A549 (cell line): ENCODE results near the gene ZRANB3. TPM values are rescaled to one million over a fixed set of nuclear protein-coding genes. Genes with fewer than 3 reads are reported as not detected.

Experiments
- ATAC-seq, 2 experiments: fragments of 200-7000 bp in 1 of 2; fragments of >200 bp in 1 of 2; cut with Nextera tagmentation in 1 of 2; cut with Tn5 transposase in 1 of 2; 3 replicates each; pipeline versions ENCODE4 v1.8.0 to v1.9.1; 2018 to 2020; ENCODE audit warnings: mild to moderate bottlenecking in 1 of 2, moderate library complexity in 1 of 2
- CTCF ChIA-PET: fragments of 300-600 bp; sonication (Branson Sonifier 250); formaldehyde crosslinking; extraction: SDS; loops from one replicate; lab custom pipeline; 2021; ENCODE audit warnings: antibody characterized with exemption, inconsistent platforms; lab: Yijun Ruan, JAX
- POLR2A ChIA-PET: fragments of 350-600 bp; formaldehyde crosslinking; extraction: SDS; loops from one replicate; lab custom pipeline; 2021; ENCODE audit warnings: antibody characterized with exemption, inconsistent platforms; lab: Yijun Ruan, JAX
- DNase-seq, 2 experiments: peaks; one replicate each; pipeline versions ENCODE4 v3.0.0 to v3.0.0-alpha.2; 2011 to 2016; ENCODE audit warnings: low read depth in 1 of 2, low spot score in 1 of 2
- FAIRE-seq: peaks from 2 replicates; lab custom pipeline; 2011; peaks lifted over from hg19 to GRCh38; lab: Jason Lieb, UNC
- H3K27ac ChIP-seq, 2 experiments: fragments of >200 bp; sonication (Bioruptor Twin); formaldehyde crosslinking; 3 replicates each; pipeline ENCODE4 v1.5.1; 2016 to 2017
- H3K4me1 ChIP-seq: fragments of >200 bp; sonication (Bioruptor Twin); formaldehyde crosslinking; 3 replicates; pipeline ENCODE4 v1.6.1; 2016
- H3K4me2 ChIP-seq: fragments of >200 bp; sonication (Bioruptor Twin); formaldehyde crosslinking; 3 replicates; pipeline ENCODE4 v1.6.1; 2016
- H3K4me3 ChIP-seq: fragments of >200 bp; sonication (Bioruptor Twin); formaldehyde crosslinking; 3 replicates; pipeline ENCODE4 v1.5.1; 2016
- H3K9me3 ChIP-seq: fragments of >200 bp; sonication (Bioruptor Twin); formaldehyde crosslinking; 3 replicates; pipeline ENCODE4 v1.6.1; 2016
- BCL3 ChIP-seq: fragments of >200 bp; sonication (Bioruptor Twin); formaldehyde crosslinking; IDR thresholded peaks from 3 replicates; pipeline ENCODE4 v1.6.1; 2016
- CBX8 ChIP-seq: fragments of 200-600 bp; sonication (generic); IDR thresholded peaks from 2 replicates; pipeline ENCODE4 v1.6.1; 2016
- CHD2 ChIP-seq: fragments of 150-350 bp; IDR thresholded peaks from 2 replicates; pipeline ENCODE4 v1.6.1; 2014; ENCODE audit warnings: low read length; ENCODE audit not compliant: partially characterized antibody
- CTCF ChIP-seq: fragments of >200 bp; sonication (Bioruptor Twin); formaldehyde crosslinking; IDR thresholded peaks from 3 replicates; pipeline ENCODE4 v1.5.1; 2016
- EHF ChIP-seq: fragments of 250-450 bp; sonication (Bioruptor Pico); IDR thresholded peaks from 2 replicates; pipeline ENCODE4 v1.5.0; 2020; ENCODE audit warnings: mild to moderate bottlenecking
- EHMT2 ChIP-seq: fragments of 200-600 bp; sonication (generic); IDR thresholded peaks from 2 replicates; pipeline ENCODE4 v1.6.1; 2016; ENCODE audit warnings: antibody characterized with exemption, low read depth, mild to moderate bottlenecking, moderate library complexity
- ELK1 ChIP-seq: fragments of 150-350 bp; IDR thresholded peaks from 2 replicates; pipeline ENCODE4 v1.6.1; 2014; ENCODE audit warnings: low read depth, mild to moderate bottlenecking, low read length
- EP300 ChIP-seq, 2 experiments: fragments of >200 bp; sonication (Bioruptor Twin); formaldehyde crosslinking; IDR thresholded peaks; 2 replicates in 1 of 2; 3 replicates in 1 of 2; pipeline ENCODE4 v1.6.1; 2016 to 2017
- ESRRA ChIP-seq: fragments of 150-350 bp; IDR thresholded peaks from 2 replicates; pipeline ENCODE4 v1.6.1; 2014; ENCODE audit warnings: mild to moderate bottlenecking, low read length, borderline replicate concordance
- FOSB ChIP-seq: fragments of 250-450 bp; sonication (Bioruptor Pico); IDR thresholded peaks from 2 replicates; pipeline ENCODE4 v1.5.0; 2020; ENCODE audit warnings: mild to moderate bottlenecking, moderate library complexity
- FOSL2 ChIP-seq, 2 experiments: fragments of 450-650 bp in 1 of 2; fragments of >200 bp in 1 of 2; sonication (Bioruptor Twin) in 1 of 2; formaldehyde crosslinking; IDR thresholded peaks; 2 replicates each; pipeline versions ENCODE4 v1.5.0 to v1.6.1; 2016 to 2020; ENCODE audit warnings: mild to moderate bottlenecking in 1 of 2, moderate library complexity in 1 of 2
- FOXS1 ChIP-seq: fragments of 250-450 bp; sonication (Bioruptor Pico); IDR thresholded peaks from 2 replicates; pipeline ENCODE4 v1.5.0; 2020; ENCODE audit warnings: mild to moderate bottlenecking, moderate library complexity
- HDAC2 ChIP-seq: fragments of 200-600 bp; sonication (generic); IDR thresholded peaks from 2 replicates; pipeline ENCODE4 v1.6.1; 2016
- HEYL ChIP-seq: fragments of 250-450 bp; sonication (Bioruptor Pico); IDR thresholded peaks from 2 replicates; pipeline ENCODE4 v1.8.0; 2021; ENCODE audit warnings: mild to moderate bottlenecking, moderate library complexity
- HOXA7 ChIP-seq: fragments of 250-450 bp; sonication (Bioruptor Pico); IDR thresholded peaks from 2 replicates; pipeline ENCODE4 v1.5.0; 2020; ENCODE audit warnings: mild to moderate bottlenecking, moderate library complexity
- JUN ChIP-seq, 2 experiments: fragments of >200 bp; sonication (Bioruptor Twin); formaldehyde crosslinking; IDR thresholded peaks; 2 replicates in 1 of 2; 3 replicates in 1 of 2; pipeline ENCODE4 v1.6.1; 2016 to 2017
- KDM1A ChIP-seq: fragments of 200-600 bp; sonication (generic); IDR thresholded peaks from 2 replicates; pipeline ENCODE4 v1.6.1; 2016; ENCODE audit warnings: low read depth, mild to moderate bottlenecking
- KDM5A ChIP-seq: fragments of 200-600 bp; sonication (generic); IDR thresholded peaks from 2 replicates; pipeline ENCODE4 v1.6.1; 2016; ENCODE audit warnings: antibody characterized with exemption, mild to moderate bottlenecking
- MAFK ChIP-seq: fragments of 450-650 bp; IDR thresholded peaks from 2 replicates; pipeline ENCODE4 v1.6.1; 2014; ENCODE audit not compliant: partially characterized antibody
- MAZ ChIP-seq: fragments of 150-350 bp; IDR thresholded peaks from 2 replicates; pipeline ENCODE4 v1.6.1; 2014; ENCODE audit warnings: antibody characterized with exemption, low read depth, low read length, borderline replicate concordance
- MYC ChIP-seq: IDR thresholded peaks from 2 replicates; pipeline ENCODE4 v1.6.1; 2012; ENCODE audit warnings: mild to moderate bottlenecking, inconsistent platforms, low read length, improper control_type of control experiment, borderline replicate concordance
- NFE2L2 ChIP-seq: fragments of 150-350 bp; conservative IDR thresholded peaks from 2 replicates; pipeline ENCODE4 v1.6.1; 2014; ENCODE audit warnings: low read length
- NPAS2 ChIP-seq: fragments of 250-450 bp; sonication (Bioruptor Pico); IDR thresholded peaks from 2 replicates; pipeline ENCODE4 v1.8.0; 2022; ENCODE audit warnings: mild to moderate bottlenecking, moderate library complexity, borderline replicate concordance
- NR3C1 ChIP-seq: fragments of >200 bp; sonication (Bioruptor Twin); formaldehyde crosslinking; IDR thresholded peaks from 3 replicates; pipeline ENCODE4 v1.6.1; 2017
- POLR2AphosphoS2 ChIP-seq: conservative IDR thresholded peaks from 2 replicates; pipeline ENCODE4 v1.6.1; 2012; ENCODE audit warnings: low read length, improper control_type of control experiment, inconsistent platforms
- RAD21 ChIP-seq, 2 experiments: fragments of >200 bp in 1 of 2; sonication (Bioruptor Twin) in 1 of 2; formaldehyde crosslinking in 1 of 2; IDR thresholded peaks in 1 of 2; conservative IDR thresholded peaks in 1 of 2; 2 replicates in 1 of 2; 3 replicates in 1 of 2; pipeline ENCODE4 v1.6.1; 2012 to 2018; ENCODE audit warnings: inconsistent platforms in 1 of 2
- RARB ChIP-seq: fragments of 250-450 bp; sonication (Bioruptor Pico); IDR thresholded peaks from 2 replicates; pipeline ENCODE4 v1.8.0; 2021; ENCODE audit warnings: mild to moderate bottlenecking, moderate library complexity
- RCOR1 ChIP-seq: fragments of 150-350 bp; IDR thresholded peaks from 2 replicates; pipeline ENCODE4 v1.6.1; 2014; ENCODE audit warnings: antibody characterized with exemption, low read length, low read depth
- RNF2 ChIP-seq: fragments of 200-600 bp; sonication (generic); IDR thresholded peaks from 2 replicates; pipeline ENCODE4 v1.6.1; 2016; ENCODE audit warnings: low read depth, mild to moderate bottlenecking, antibody characterized with exemption, moderate library complexity, borderline replicate concordance
- SREBF2 ChIP-seq: fragments of 450-650 bp; IDR thresholded peaks from 2 replicates; pipeline ENCODE4 v1.6.1; 2014; ENCODE audit warnings: mild to moderate bottlenecking, moderate library complexity
- TP53 ChIP-seq: fragments of 250-450 bp; sonication (Bioruptor Pico); IDR thresholded peaks from 2 replicates; pipeline ENCODE4 v1.5.0; 2021; ENCODE audit warnings: mild to moderate bottlenecking, moderate library complexity
- USF2 ChIP-seq: fragments of 450-650 bp; IDR thresholded peaks from 2 replicates; pipeline ENCODE4 v1.6.1; 2014; ENCODE audit warnings: antibody characterized with exemption
- ZFP36 ChIP-seq: fragments of 450-650 bp; IDR thresholded peaks from 2 replicates; pipeline ENCODE4 v1.6.1; 2014; ENCODE audit warnings: borderline replicate concordance; ENCODE audit not compliant: partially characterized antibody
- ZSCAN20 ChIP-seq: fragments of 250-450 bp; sonication (Bioruptor Pico); IDR thresholded peaks from 2 replicates; pipeline ENCODE4 v1.8.0; 2022; ENCODE audit warnings: mild to moderate bottlenecking, moderate library complexity
- WGBS: methylation state at CpG from one replicate; pipeline ENCODE4 v1.1.6; 2017; ENCODE audit errors: missing lambda C conversion rate; 5-methylcytosine and 5-hydroxymethylcytosine counted together
- polyA plus RNA-seq, 4 experiments: library from polyadenylated mRNA; depleted of rRNA in 3 of 4; stranded (reverse); fragments of >200 nt; fragmentation: RNase III in 1 of 4; extraction: RNeasy Plus Mini Kit Qiagen cat#74134 plus additional on column Dnase treatment in 1 of 4; gene quantifications; 2 replicates in 3 of 4; 3 replicates in 1 of 4; pipeline ENCODE4 v1.2.3, GENCODE V29; 2011 to 2017
- TF ChIP-seq, protein P1 (sequence below): fragments of 250-450 bp; sonication (Bioruptor Pico); IDR thresholded peaks from 2 replicates; pipeline ENCODE4 v1.5.0; 2020; ENCODE audit warnings: low read depth, mild to moderate bottlenecking, moderate library complexity

ZRANB3 gene
- polyA plus RNA-seq, 2 of the 4 experiments (the other 2 are of a cell fraction) = 6.2 to 12.4 TPM

DNA sequence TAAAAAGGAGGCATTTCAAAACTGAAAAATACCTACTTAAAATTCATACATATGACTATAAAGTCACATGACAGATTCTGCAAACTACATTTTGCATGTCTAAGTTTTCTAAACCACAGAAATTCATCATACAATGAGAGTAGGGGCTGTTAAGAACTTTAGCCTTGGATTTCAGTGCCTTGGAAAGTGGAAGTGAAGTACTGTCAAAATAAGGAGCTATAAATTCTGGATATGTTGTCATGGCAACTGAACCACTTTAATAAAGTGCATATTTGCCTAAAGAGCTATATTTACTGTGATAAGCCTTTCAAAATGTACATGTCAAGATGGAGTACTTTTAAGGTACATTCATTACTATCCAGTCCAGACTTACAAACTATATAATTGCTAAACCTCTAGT, 251.8 kb downstream of the ZRANB3 start:
- CTCF ChIA-PET = no interaction called here
- DNase-seq (no peak), FAIRE-seq (no peak)

DNA sequence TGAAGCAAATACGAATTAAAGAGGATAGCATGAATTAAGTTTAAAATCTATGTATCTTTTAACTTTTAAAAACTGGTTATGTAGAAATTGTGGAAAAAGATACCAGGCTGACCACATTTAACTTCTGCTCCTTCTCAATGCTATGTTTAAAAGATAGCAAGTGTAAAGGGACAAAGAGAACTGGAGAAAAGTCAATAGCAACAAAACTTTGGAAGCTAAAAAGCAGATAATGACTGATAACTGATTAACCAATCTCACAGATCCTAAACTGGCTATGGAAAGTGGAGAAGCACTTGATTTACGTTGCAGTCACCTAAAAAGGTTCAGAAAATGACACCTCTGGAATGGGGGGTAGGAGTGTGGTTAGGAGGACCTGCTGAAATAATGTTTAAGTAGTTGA, 254.5 kb downstream of the ZRANB3 start:
- ATAC-seq = no peak
- 68% methylated on average over 2 of the region's 2 CpGs for WGBS
- POLR2A ChIA-PET = no interaction called here

More for the DNA sequence above, 251.8 kb downstream of the ZRANB3 start:
- Histone ChIP-seq H3K4me2 (no peak overlapping the region), H3K4me1 (no peaks in the 10 kb centered on the region), H3K9me3 (no peaks in the 10 kb centered on the region), H3K4me3 (no peak overlapping the region), H3K27ac (no peak overlapping the region)
- no peak for ATAC-seq
- POLR2A ChIA-PET = no interaction called here
- TF ChIP-seq FOSL2 (IDR thresholded peaks at IDR 0.05) (no peak), FOSL2 (CRISPR knock-in tag; IDR thresholded peaks at IDR 0.05) (no peak), FOXS1 (CRISPR knock-in tag) (no peak), FOSB (no peak), BCL3 (no peak), NR3C1 (no peak), HOXA7 (no peak), ZSCAN20 (CRISPR knock-in tag) (no peak), USF2 (no peak), ELK1 (no peak), MAZ (no peak), POLR2AphosphoS2 (no peak), CTCF (no peak), KDM5A (no peak), CBX8 (no peak)

DNA sequence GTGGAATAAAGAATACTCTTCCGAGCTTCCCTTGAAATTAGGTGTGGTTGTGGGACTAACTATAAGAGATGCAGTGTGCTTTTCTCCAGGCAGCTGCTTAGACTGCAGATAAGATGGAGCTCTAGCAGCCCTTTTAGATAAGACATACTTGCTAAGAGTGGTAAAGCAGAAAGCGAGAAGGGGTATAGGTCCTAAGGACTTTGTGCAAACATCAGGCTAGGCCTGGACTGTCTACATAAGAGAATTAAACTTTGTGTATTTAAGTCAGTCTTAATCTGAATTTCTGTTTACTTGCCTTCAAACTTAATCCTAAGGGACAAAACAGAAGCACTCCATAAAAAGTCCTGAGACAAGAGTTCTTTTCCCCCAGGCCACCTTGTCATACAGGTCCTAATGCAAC, 260.0 kb downstream of the ZRANB3 start:
- POLR2A ChIA-PET = no interaction called here
- 95% methylated on average over 2 of the region's 2 CpGs for WGBS
- DNase-seq (no peak), ATAC-seq (no peak), FAIRE-seq (no peak)
- Histone ChIP-seq H3K4me2 (no peak overlapping the region), H3K27ac (no peak overlapping the region), H3K4me1 (no peaks in the 10 kb centered on the region), H3K4me3 (no peak overlapping the region), H3K9me3 (no peaks in the 10 kb centered on the region)
- CTCF ChIA-PET = no interaction called here
- TF ChIP-seq MAFK (no peak), EP300 (IDR thresholded peaks at IDR 0.05) (no peak), NFE2L2 (no peak), HDAC2 (no peak), RCOR1 (no peak), KDM1A (no peak), EHF (no peak), EHMT2 (no peak), KDM5A (no peak), RNF2 (no peak), SREBF2 (no peak), MAZ (no peak), ZFP36 (no peak), RAD21 (conservative IDR thresholded peaks at IDR 0.05 in 1 of 2, IDR thresholded peaks at IDR 0.05 in 1 of 2) (no peak), NR3C1 (no peak), CHD2 (no peak), ESRRA (no peak)

More for the DNA sequence above, 254.5 kb downstream of the ZRANB3 start:
- H3K4me2 ChIP-seq = no peak overlapping the region
- FAIRE-seq = no peak
- H3K4me3 ChIP-seq = no peak overlapping the region
- TF ChIP-seq NPAS2 (CRISPR knock-in tag) (no peak), CHD2 (no peak), JUN (IDR thresholded peaks at IDR 0.05) (no peak), HEYL (CRISPR knock-in tag) (no peak), KDM1A (no peak), RARB (CRISPR knock-in tag) (no peak), TP53 (no peak), ZFP36 (no peak), MYC (no peak), POLR2AphosphoS2 (no peak)
- TF ChIP-seq, protein P1, sequence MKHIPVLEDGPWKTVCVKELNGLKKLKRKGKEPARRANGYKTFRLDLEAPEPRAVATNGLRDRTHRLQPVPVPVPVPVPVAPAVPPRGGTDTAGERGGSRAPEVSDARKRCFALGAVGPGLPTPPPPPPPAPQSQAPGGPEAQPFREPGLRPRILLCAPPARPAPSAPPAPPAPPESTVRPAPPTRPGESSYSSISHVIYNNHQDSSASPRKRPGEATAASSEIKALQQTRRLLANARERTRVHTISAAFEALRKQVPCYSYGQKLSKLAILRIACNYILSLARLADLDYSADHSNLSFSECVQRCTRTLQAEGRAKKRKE (CRISPR knock-in tag) = no peak
- H3K27ac ChIP-seq = no peak overlapping the region
- CTCF ChIA-PET = no interaction called here
- DNase-seq = no peak
- no peaks in the 10 kb centered on the region for H3K4me1 ChIP-seq
- no peaks in the 10 kb centered on the region for H3K9me3 ChIP-seq
